HCT116 (cell line): Measurements from ENCODE around the gene PLCB4. TPM values are rescaled to one million over a fixed set of nuclear protein-coding genes. Genes with fewer than 3 reads are reported as not detected.

Experiments used
- ATAC-seq: fragments of 200-7000 bp; cut with Tn5 transposase; 2 replicates; pipeline ENCODE4 v1.9.1; 2020; ENCODE audit warnings: mild to moderate bottlenecking, moderate library complexity
- BruUV-seq: library from RNA; stranded (reverse); fragments of 400-500 nt; replicated peaks from 2 replicates; lab custom pipeline; 2021; lab: Mats Ljungman, UMichigan
- CTCF ChIA-PET: fragments of 300-600 bp; sonication (Branson Sonifier 250); formaldehyde crosslinking; loops from one replicate; lab custom pipeline; 2021; ENCODE audit warnings: antibody characterized with exemption; lab: Charles Lee
- POLR2A ChIA-PET: fragments of 300-600, 350-600 bp; sonication (Branson Sonifier 250); formaldehyde crosslinking; loops from one replicate; lab custom pipeline; 2021; ENCODE audit warnings: antibody characterized with exemption; lab: Charles Lee
- RAD21 ChIA-PET, 2 experiments: fragments of 300-600 bp; sonication (Branson Sonifier 250); formaldehyde crosslinking; loops; one replicate each; lab custom pipeline; 2023; ENCODE audit warnings: low total read pairs in 2 of 2; ENCODE audit not compliant: uncharacterized antibody in 2 of 2, unreplicated experiment in 2 of 2, low non-redundant PET in 1 of 2; lab: Charles Lee
- DNase-seq: peaks from one replicate; pipeline ENCODE4 v3.0.0-alpha.2; 2010; ENCODE audit warnings: low read depth, low spot score
- H2AFZ ChIP-seq: fragments of 200-600 bp; shearing (Covaris generic), sonication (generic); 2 replicates; pipeline ENCODE4 v1.6.1; 2017; ENCODE audit warnings: low read depth, mixed run types, mixed read lengths, antibody characterized with exemption, low read length; ENCODE audit not compliant: poor library complexity, severe bottlenecking
- H3K27ac ChIP-seq: 2 replicates; pipeline ENCODE4 v1.5.1; 2012; ENCODE audit warnings: low read depth, low read length
- H3K27me3 ChIP-seq: fragments of 200-600 bp; sonication (generic); 2 replicates; pipeline ENCODE4 v1.6.1; 2016; ENCODE audit warnings: mixed run types, low read length, mixed read lengths; ENCODE audit not compliant: insufficient read depth
- H3K36me3 ChIP-seq, 2 experiments: fragments of 200-500 bp in 1 of 2; fragments of 200-600 bp in 1 of 2; sonication (Bioruptor generic) in 1 of 2; sonication (generic) in 1 of 2; 2 replicates each; pipeline versions ENCODE4 v1.5.1 to v1.6.1; 2014 to 2016; ENCODE audit warnings: low read length in 2 of 2, inconsistent platforms in 1 of 2, mixed read lengths in 1 of 2, mixed run types in 1 of 2; ENCODE audit not compliant: insufficient read depth in 2 of 2, control insufficient read depth in 1 of 2
- H3K4me1 ChIP-seq, 2 experiments: fragments of 200-600 bp in 1 of 2; sonication (generic) in 1 of 2; 2 replicates each; pipeline versions ENCODE4 v1.5.1 to v1.6.1; 2012 to 2017; ENCODE audit warnings: low read length in 2 of 2, inconsistent platforms in 1 of 2, mild to moderate bottlenecking in 1 of 2, mixed read lengths in 1 of 2, mixed run types in 1 of 2, moderate library complexity in 1 of 2; ENCODE audit not compliant: insufficient read depth in 2 of 2, control insufficient read depth in 1 of 2
- H3K4me2 ChIP-seq: fragments of 200-600 bp; sonication (generic); 2 replicates; pipeline ENCODE4 v1.6.1; 2017; ENCODE audit warnings: mixed run types, low read length, mixed read lengths
- H3K4me3 ChIP-seq, 2 experiments: fragments of 200-600 bp in 1 of 2; sonication (generic) in 1 of 2; replicated peaks in 1 of 2; 2 replicates each; pipeline ENCODE4 v1.5.1; 2011 to 2016; ENCODE audit warnings: low read length in 2 of 2, control low read depth in 1 of 2, low read depth in 1 of 2, mild to moderate bottlenecking in 1 of 2, mixed read lengths in 1 of 2, mixed run types in 1 of 2
- H3K79me2 ChIP-seq: fragments of 200-600 bp; sonication (generic); 2 replicates; pipeline ENCODE4 v1.6.1; 2017; ENCODE audit warnings: mild to moderate bottlenecking, mixed run types, low read length, moderate library complexity, mixed read lengths; ENCODE audit not compliant: insufficient read depth
- H3K9ac ChIP-seq: fragments of 200-600 bp; sonication (generic); 2 replicates; pipeline ENCODE4 v1.6.1; 2016; ENCODE audit warnings: low read length, mixed read lengths
- H3K9me2 ChIP-seq: fragments of 200-600 bp; sonication (generic), shearing (Covaris generic); 2 replicates; pipeline ENCODE4 v1.6.1; 2017; ENCODE audit warnings: mixed run types, mild to moderate bottlenecking, moderate library complexity; ENCODE audit not compliant: insufficient read depth
- H3K9me3 ChIP-seq, 2 experiments: fragments of 200-500 bp in 1 of 2; fragments of 200-600 bp in 1 of 2; sonication (Bioruptor generic) in 1 of 2; sonication (generic) in 1 of 2; 2 replicates each; pipeline ENCODE4 v1.6.1; 2014 to 2017; ENCODE audit warnings: low read length in 2 of 2, mixed read lengths in 2 of 2, inconsistent platforms in 1 of 2, low read depth in 1 of 2, mild to moderate bottlenecking in 1 of 2, mixed run types in 1 of 2, moderate library complexity in 1 of 2; ENCODE audit not compliant: control insufficient read depth in 1 of 2, insufficient read depth in 1 of 2
- H4K20me1 ChIP-seq: fragments of 200-600 bp; sonication (generic), shearing (Covaris generic); 2 replicates; pipeline ENCODE4 v1.6.1; 2017; ENCODE audit warnings: mixed run types, mild to moderate bottlenecking, moderate library complexity; ENCODE audit not compliant: insufficient read depth
- EZH2phosphoT487 ChIP-seq: fragments of 200-600 bp; IDR thresholded peaks from 2 replicates; pipeline ENCODE4 v1.6.1; 2018; ENCODE audit warnings: antibody characterized with exemption, borderline replicate concordance
- JUND ChIP-seq: IDR thresholded peaks from 2 replicates; pipeline ENCODE4 v1.6.1; 2012
- YY1 ChIP-seq: IDR thresholded peaks from 2 replicates; pipeline ENCODE4 v1.6.1; 2011; ENCODE audit warnings: low read length, low read depth, moderate library complexity, mild to moderate bottlenecking; ENCODE audit not compliant: insufficient replicate concordance; ENCODE audit errors: extremely low read depth
- intact Hi-C: fragments of 100-400 bp; cut with micrococcal nuclease; formaldehyde crosslinking; loops from 2 replicates; pipeline ENCODE4 v1.10.0; 2022
- total RNA-seq: library from RNA; stranded (reverse); gene quantifications from one replicate; pipeline ENCODE4 v1.2.1, GENCODE V29; 2021; ENCODE audit not compliant: unreplicated experiment

The PLCB4 gene
- total RNA-seq, 1 experiment from 2014 or later, result 2.5 TPM

GRCh38 chr20:9395971-9396370 is 327.1 kb downstream of the PLCB4 start:
- CTCF ChIA-PET, result no interaction called here
- POLR2A ChIA-PET, result no interaction called here

GRCh38 chr20:9397928-9398327 is 329.0 kb downstream of the PLCB4 start:
- H3K9me2 ChIP-seq, result no peaks in the 10 kb centered on the region
- H3K36me3 ChIP-seq, result no peaks in the 10 kb centered on the region
- no peaks in the 10 kb centered on the region for H3K79me2 ChIP-seq
- no peak for DNase-seq
- no peak for TF ChIP-seq JUND
- TF ChIP-seq, all 23 proteins: peak for 0
- no TSS peak for BruUV-seq
- Histone ChIP-seq H3K9me3 (no peaks in the 10 kb centered on the region), H3K4me2 (no peak overlapping the region), H3K27me3 (no peaks in the 10 kb centered on the region), H3K4me3 (no peak overlapping the region), H3K27ac (no peak overlapping the region), H3K4me1 (no peaks in the 10 kb centered on the region), H3K9ac (no peak overlapping the region), H4K20me1 (no peaks in the 10 kb centered on the region), H2AFZ (no peak overlapping the region)
- intact Hi-C loops, result loop anchor here (10.0 kb wide), 1 partner anchor 543 kb away; no protein-coding TSS in a partner anchor
- no peak for ATAC-seq
- ChIA-PET RAD21 (no interaction called here), POLR2A (no interaction called here), CTCF (interaction anchor here (0.8 to 1.1 kb wide), 2 partner anchors 10 to 638 kb away, joined by 3 read pairs; no protein-coding TSS in a partner anchor)

More at GRCh38 chr20:9395971-9396370, 327.1 kb downstream of the PLCB4 start:
- Histone ChIP-seq H3K4me1 (no peaks in the 10 kb centered on the region), H3K9ac (no peak overlapping the region), H4K20me1 (no peaks in the 10 kb centered on the region), H3K79me2 (no peaks in the 10 kb centered on the region), H2AFZ (no peak overlapping the region), H3K9me3 (no peaks in the 10 kb centered on the region), H3K4me3 (no peak overlapping the region), H3K27me3 (no peaks in the 10 kb centered on the region), H3K27ac (no peak overlapping the region), H3K9me2 (no peaks in the 10 kb centered on the region), H3K36me3 (no peaks in the 10 kb centered on the region), H3K4me2 (no peak overlapping the region)
- intact Hi-C loops, result loop anchor here (10.0 kb wide), 1 partner anchor 541 kb away; no protein-coding TSS in a partner anchor
- TF ChIP-seq EZH2phosphoT487, result no peak
- no peak for TF ChIP-seq YY1
- DNase-seq (no peak), ATAC-seq (no peak)
- BruUV-seq, result no TSS peak
- RAD21 ChIA-PET, result no interaction called here
